Nephron progenitor cell (in vitro differentiated cells): ENCODE measurements around the gene SHB.
A peak's percentile ranks its signal among the peaks of the same experiment; 100 is the strongest.

Experiments used
- DNase-seq: peaks from one replicate; pipeline ENCODE4 v3.0.0; 2021
- H3K27ac Mint-ChIP-seq: 2 replicates; pipeline ENCODE4 v1.8.0; 2021; ENCODE audit warnings: mild to moderate bottlenecking, moderate library complexity, mixed read lengths
- H3K27me3 Mint-ChIP-seq: 2 replicates; pipeline ENCODE4 v1.8.0; 2021; ENCODE audit warnings: mild to moderate bottlenecking, low read depth, mixed read lengths; ENCODE audit not compliant: poor library complexity
- H3K36me3 Mint-ChIP-seq: 2 replicates; pipeline ENCODE4 v1.8.0; 2021; ENCODE audit warnings: low read depth, mixed read lengths
- H3K4me1 Mint-ChIP-seq: 2 replicates; pipeline ENCODE4 v1.8.0; 2021; ENCODE audit warnings: mixed read lengths
- H3K4me3 Mint-ChIP-seq: 2 replicates; pipeline ENCODE4 v1.8.0; 2021; ENCODE audit warnings: mild to moderate bottlenecking, moderate library complexity, mixed read lengths
- H3K9me3 Mint-ChIP-seq: 2 replicates; pipeline ENCODE4 v1.8.0; 2021; ENCODE audit warnings: mild to moderate bottlenecking, moderate library complexity, mixed read lengths
- TF ChIP-seq, protein P1 (sequence below): fragments of 200-600 bp; sonication (generic); IDR thresholded peaks from 2 replicates; pipeline ENCODE4 v1.5.0; 2021; ENCODE audit warnings: antibody characterized with exemption

The SHB gene

DNA sequence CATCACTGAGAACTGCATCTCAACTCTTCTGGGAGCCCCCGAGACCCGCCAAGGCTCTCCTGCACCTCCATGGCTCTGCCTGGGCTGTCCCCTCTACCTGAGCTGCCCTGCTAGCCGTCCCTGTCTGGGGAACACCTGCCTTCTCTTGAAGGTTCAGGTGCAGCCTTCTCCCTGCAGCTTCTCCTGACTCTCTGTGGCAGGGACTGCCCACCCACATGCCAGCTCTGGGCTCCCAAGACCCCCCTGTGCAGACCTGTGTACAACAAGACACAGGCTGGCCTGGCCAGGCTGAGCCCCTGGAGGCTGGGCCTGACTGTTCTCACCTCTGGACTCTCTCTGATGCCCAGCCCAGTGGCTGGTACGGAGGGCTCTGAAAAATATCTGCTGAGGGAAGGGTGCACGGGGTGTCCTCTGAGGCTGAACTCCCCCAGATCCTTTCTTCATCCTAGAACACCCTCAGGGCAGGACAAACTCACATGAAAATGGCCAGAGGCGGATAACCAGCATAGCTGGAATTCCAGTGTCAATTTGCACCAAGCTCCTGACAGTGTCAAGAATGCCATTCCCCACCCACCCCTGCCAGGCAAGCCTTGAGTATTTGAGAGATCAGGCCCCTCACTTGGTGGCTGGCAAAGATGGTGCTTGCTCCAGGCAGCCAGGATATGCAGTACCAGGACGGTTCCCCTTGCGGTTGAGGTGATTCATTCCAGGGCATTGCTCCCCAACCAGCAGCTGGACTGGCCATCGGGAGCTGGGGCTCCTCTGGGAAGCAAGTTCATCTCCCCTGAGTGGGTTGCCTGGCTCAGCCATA lies 124.2 kb downstream of the SHB start:
- Mint-ChIP-seq H3K27ac (no peak overlapping the region), H3K4me3 (no peak overlapping the region), H3K36me3 (no peaks in the 10 kb centered on the region)

DNA sequence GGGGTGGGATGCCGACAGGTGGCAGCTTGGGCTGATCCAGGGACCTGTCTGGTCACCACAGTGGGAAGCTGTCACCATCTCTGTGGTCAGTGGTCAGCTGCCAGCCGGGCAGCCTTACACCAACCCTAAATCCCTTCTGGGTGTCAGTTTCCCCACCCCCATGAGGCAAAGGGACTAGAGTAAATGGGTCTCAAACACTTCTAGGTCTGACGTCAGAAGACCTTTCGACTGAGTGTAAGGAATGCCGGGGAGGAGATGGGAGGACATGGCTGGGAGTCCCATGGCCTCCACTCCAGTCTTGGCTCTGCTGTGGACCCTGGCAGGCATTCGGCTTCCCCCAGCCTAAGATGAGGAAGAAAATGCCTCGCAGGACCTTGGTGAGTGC lies 124.8 kb downstream of the SHB start:
- Mint-ChIP-seq H3K36me3 (no peaks in the 10 kb centered on the region), H3K4me1 (peaks cover 44% of the 10 kb centered on the region), H3K9me3 (no peaks in the 10 kb centered on the region), H3K4me3 (no peak overlapping the region), H3K27ac (no peak overlapping the region), H3K27me3 (peaks cover 3% of the 10 kb centered on the region)
- TF ChIP-seq, protein P1, sequence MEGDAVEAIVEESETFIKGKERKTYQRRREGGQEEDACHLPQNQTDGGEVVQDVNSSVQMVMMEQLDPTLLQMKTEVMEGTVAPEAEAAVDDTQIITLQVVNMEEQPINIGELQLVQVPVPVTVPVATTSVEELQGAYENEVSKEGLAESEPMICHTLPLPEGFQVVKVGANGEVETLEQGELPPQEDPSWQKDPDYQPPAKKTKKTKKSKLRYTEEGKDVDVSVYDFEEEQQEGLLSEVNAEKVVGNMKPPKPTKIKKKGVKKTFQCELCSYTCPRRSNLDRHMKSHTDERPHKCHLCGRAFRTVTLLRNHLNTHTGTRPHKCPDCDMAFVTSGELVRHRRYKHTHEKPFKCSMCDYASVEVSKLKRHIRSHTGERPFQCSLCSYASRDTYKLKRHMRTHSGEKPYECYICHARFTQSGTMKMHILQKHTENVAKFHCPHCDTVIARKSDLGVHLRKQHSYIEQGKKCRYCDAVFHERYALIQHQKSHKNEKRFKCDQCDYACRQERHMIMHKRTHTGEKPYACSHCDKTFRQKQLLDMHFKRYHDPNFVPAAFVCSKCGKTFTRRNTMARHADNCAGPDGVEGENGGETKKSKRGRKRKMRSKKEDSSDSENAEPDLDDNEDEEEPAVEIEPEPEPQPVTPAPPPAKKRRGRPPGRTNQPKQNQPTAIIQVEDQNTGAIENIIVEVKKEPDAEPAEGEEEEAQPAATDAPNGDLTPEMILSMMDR, result no peak
- no peak for DNase-seq

More for the DNA sequence above, 124.2 kb downstream of the SHB start:
- TF ChIP-seq, protein P1, result no peak
- Mint-ChIP-seq H3K4me1 (peaks cover 41% of the 10 kb centered on the region), H3K27me3 (peaks cover 3% of the 10 kb centered on the region), H3K9me3 (no peaks in the 10 kb centered on the region)
- no peak for DNase-seq

DNA sequence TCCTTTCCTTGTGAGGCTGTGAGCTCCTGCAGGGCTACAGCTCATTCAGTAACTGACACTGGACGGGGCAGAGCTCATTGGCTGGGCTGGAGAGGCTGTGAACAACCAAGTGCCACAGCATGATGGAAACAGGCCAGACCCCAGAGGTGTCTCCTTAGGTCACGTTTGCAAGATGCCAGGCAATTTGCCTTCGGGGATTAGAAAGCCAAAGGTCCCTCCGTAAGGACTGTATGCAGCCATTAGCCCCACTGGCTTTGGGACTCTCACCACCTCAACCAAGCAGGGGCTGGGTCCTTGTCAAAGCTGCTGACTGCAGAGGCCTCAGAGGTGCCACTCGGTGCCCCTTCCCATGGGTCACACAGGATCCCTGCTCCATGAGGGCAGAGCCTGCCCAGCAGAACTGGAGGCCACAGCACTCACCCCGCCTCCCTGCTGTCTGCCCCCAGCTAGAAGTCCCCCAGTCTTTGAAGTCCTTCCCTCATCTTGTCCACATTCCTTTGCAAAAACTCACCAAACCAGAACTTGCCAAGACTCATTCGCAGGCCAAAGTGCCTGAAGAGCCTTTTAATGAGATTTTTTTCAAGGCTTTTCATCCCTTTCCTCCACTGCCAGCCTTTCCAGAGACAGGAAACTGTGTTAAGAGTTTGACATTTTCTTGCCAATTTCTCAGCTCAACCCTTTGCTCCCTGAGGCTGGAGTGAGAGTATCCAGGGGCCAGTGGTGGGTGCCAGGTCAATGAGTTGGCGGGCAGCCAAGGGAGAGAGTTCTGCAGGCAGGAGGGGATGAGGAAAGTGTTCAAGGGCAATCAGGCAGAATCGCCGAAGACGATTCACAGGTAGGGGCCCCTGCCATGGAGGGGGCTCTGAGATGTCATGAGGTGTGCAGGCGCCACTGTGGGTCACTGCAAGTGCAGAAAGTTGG lies 125.4 kb downstream of the SHB start:
- TF ChIP-seq, protein P1, result no peak
- H3K27ac Mint-ChIP-seq, result peak overlapping the region; percentile 43
- no peaks in the 10 kb centered on the region for H3K9me3 Mint-ChIP-seq
- no peak overlapping the region for H3K4me3 Mint-ChIP-seq
- peaks cover 51% of the 10 kb centered on the region for H3K4me1 Mint-ChIP-seq
- H3K27me3 Mint-ChIP-seq, result peaks cover 3% of the 10 kb centered on the region
- H3K36me3 Mint-ChIP-seq, result no peaks in the 10 kb centered on the region
- DNase-seq, result no peak

DNA sequence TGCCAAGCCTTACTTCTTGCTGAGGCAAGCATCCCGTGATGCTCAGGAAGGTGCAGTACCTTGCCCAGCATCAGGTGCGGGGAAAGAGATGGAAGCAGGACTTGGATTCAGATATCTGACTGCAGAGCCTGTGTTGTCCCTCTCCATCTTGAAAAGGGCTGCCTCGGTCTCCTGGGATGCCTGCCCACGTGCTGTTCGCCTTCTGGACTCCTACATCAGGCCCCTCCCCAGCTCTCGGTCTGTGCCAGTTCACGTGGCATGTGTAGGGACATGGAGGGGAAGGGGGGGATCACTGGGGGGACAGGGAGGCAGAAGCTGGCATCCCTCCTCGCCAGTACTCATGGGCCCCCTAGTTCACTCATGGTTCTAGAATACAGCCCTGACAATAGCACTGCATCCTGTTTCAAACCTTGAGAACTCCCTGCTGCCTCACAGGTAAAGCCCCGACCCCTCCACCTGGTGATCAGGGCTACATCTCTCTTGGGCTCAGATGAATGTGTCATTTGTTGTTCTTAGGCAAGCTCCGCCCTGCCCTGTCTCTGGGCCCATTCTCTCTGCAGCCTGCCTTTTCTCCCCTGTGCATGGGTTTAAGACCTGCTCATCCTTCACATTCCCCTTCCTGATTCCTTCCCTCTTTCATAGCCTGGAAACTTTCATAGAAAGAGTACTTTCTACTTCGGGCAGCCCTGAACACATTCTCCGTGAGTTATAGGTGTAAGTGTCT lies 126.2 kb downstream of the SHB start:
- Mint-ChIP-seq H3K9me3 (no peaks in the 10 kb centered on the region), H3K4me1 (peaks cover 54% of the 10 kb centered on the region), H3K36me3 (no peaks in the 10 kb centered on the region), H3K27ac (no peak overlapping the region), H3K27me3 (peaks cover 3% of the 10 kb centered on the region), H3K4me3 (no peak overlapping the region)
- DNase-seq, result no peak
- TF ChIP-seq, protein P1, result no peak

DNA sequence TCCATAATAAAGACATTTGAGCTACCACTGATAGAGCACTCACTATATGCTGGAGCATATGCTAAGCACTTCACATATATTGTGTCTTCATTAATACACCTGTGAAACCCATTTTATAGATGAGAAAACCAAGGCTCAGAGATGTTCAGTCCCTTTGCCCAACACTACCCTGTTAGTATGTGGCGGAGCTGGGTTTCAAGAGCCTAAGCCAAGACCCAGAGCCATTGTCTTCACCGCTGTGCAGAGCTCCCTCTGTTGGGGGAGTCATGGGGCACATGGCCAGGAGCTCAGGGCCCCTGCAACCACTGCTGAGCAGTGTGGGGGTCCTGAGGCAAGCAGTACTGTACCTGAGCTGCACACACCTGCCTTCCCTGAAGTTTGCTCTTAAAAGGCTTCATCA lies 127.8 kb downstream of the SHB start:
- peaks cover 62% of the 10 kb centered on the region for H3K4me1 Mint-ChIP-seq
- H3K4me3 Mint-ChIP-seq, result no peak overlapping the region
- H3K27me3 Mint-ChIP-seq, result peaks cover 3% of the 10 kb centered on the region
- no peaks in the 10 kb centered on the region for H3K9me3 Mint-ChIP-seq
- no peak for DNase-seq
- no peaks in the 10 kb centered on the region for H3K36me3 Mint-ChIP-seq
- H3K27ac Mint-ChIP-seq, result no peak overlapping the region
- TF ChIP-seq, protein P1, result no peak
